Measurements from ENCODE around the gene AURKAIP1.

Gene AURKAIP1

DNA sequence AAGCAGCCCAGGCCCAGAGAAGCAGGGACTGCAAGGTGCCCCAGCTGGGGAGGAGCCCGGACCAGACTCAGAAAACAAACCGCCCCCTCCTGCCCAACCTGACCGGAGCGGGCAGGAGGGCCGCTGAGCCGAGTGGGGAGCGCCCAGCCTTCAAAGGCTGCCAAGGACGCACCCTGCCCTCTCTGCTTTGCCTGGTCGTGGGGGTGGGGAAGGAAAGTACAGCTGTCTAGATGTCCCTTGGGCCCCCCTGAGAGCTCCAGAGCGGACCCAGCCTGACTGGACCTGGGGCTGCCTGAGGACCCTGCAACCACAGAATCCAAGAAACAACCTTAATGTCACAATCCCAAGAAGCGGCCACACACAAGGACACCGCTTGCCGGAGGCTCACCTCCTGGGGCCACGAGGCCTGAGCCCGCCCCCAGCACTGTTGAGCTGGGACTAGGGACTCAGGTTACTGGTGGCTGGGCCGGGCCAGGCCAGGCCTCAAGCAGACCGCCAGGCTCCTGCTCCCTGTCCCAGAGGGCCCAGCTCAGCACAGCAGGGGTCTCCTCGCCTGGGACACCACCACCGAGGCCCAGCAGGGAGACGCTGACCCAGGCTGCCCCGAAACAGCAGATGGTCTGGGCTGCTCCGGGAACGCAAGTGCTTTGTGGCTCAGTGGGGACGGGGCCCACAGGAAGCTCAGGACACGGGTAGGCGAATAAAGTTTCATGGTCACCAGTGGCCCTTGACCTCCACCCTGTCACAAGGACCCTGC, 27.2 kb downstream of the AURKAIP1 start:
- DNase-seq (ENCODE audit: low spot score) = no peak

DNA sequence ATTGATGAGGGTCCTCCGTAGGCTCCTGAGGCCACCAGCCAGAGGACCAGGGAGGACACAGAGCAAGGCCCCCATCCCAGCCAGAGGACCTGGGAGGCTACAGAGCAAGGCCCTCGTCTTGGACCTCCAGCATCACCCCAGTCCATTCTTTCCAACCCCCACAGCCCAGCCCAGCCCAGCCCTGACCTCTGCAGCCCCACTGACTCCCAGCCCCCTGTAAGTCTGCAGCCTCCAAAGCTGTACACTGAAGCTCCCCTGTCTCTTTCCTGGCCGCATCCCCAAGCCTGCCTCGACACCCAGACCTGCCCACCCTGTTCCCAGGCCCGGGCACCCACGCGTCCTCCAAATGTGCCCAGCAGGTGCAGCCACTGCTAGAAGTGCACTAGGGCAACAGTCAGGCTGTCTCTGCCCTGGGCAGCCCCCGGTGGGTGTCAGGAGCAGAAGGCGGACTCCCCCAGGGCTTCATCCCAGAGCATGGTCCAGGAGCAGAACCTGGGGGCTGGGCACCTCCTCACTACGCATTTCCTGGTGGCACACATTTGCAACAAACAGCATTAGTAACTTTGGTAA, 27.9 kb downstream of the AURKAIP1 start:
- no peak for DNase-seq (ENCODE audit: low spot score)

DNA sequence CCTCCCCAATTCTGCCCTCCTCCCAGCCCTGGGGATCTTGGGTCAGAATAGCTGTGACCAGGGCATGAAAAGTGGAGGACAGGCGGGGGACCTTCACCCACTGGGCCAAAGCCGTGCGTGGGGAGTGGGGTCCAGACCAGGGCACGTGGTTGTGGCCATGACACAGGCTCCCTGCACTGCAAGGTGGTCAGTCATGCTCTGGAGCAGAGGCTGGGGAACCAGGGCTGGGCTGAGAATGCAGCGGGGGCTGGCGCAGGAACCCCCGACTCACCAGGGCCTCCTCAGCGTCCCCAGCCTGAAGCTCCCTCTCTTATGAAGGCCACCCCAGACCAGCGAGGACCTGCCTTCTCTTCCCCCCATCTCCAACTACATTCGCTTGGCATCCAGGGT, 28.5 kb downstream of the AURKAIP1 start:
- DNase-seq (ENCODE audit: low spot score) = no peak

DNA sequence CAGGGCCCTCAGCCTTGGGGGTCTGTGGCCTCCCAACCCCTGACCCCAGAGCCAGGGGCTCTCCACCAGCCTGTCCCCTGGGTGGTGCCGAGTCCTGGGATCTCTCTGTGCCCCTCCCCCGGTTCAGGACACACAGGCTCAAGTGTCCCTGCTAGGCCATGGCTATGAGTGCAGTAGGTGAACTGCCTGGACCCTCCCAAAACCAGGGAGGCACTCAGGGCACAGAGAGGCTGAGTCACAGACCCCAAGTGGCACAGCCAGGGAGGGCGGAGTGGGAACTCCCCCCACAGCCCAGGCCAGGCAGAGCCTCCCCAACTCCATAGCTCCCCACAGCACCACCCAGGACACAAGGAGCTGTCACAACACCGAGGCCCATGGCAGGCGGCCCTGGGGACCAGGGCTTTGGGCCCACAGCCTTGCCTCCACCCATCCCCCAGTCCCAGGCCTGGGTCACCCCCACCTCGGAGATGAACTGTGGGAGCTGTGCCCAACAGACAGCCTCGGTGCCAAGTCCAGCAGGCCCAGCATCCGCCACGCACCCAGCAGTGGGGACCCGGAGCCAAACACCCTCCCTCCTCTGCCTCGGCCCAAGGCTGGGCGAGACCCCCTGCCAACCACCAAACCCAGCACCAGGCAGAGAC, 29.0 kb downstream of the AURKAIP1 start:
- DNase-seq (ENCODE audit: low spot score) = no peak

DNA sequence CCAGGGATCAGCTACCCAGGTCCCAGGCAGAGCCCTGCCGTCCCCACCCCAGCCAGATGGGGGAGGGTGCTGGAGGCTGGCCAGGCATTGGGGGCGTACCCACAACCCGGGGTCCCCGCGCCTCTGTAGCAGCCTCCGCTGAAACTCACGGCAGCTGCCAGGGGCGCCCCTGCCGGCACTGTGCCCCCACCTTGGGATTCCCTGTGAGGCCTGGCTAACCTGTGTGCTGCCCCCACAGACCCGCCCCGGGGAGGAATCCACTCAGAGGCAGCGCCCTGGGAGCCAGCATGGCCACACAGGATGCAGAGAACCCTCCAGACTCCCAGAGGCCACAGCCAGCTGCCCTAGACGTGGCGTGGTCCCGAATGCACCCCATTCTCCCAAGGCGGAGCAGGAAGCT, 29.6 kb downstream of the AURKAIP1 start:
- no peak for DNase-seq (ENCODE audit: low spot score)

DNA sequence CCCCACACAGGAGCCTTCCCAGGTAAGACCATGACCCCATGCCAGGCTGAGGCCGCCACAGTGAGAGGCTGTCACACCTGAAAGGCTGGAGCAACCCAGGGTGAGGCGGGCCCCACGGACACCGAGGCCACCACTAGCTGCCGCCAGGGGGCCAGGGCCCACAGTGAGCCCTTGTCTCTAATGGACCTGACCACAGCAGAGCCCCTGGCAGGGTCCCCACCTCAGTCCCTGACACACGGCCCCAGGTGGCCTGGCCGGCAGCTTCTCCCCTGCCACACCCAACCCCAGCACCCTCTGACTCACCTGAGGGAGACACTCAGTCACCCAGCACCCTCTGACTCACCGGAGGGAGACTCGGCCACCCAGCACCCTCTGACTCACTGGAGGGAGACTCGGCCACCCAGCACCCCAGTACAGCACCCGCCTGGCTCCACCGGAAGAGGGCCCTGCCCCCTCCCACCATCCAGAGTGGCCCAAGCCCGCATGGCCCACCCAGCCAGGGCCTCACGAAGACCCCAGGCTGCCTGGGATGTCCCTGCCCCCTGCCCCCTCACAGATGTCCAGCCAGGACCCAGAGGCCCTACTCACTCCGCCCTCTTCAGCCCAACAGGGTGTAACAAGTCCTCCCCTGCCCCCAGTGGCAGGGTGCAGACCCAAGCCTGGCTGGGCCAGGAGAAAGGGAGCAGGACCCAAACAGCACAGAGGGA, 30.2 kb downstream of the AURKAIP1 start:
- DNase-seq (ENCODE audit: low spot score) = no peak

DNA sequence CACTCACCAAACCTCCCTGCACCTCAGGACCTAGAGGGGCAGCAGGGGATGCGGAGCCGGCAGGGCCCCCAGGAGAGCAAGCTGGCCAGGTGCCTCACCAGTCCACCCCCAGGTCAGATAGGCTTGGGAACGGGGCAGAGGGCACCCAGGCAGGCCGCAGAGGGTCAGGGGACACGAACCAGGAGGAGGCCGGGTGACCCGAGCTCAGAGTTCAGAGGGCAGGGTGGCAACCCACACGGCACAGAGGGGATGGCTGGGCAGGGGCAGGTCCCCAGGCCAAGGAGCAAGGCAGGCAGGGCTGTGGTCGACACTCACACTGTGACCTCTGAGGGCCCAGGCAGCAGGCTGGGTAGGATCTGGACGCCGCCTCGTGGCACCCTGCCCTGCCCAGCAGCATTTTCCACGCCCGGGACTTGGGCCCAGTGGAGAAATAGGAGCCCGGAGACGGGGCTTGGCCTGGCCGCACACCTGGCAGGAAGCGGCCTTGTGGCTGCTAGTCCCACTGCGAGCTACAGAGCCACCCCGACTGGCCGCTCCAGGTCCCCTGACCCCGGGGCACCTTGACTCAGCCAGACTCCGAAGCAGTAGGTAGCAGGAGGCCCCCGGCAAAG, 31.1 kb downstream of the AURKAIP1 start:
- no peak for DNase-seq (ENCODE audit: low spot score)

DNA sequence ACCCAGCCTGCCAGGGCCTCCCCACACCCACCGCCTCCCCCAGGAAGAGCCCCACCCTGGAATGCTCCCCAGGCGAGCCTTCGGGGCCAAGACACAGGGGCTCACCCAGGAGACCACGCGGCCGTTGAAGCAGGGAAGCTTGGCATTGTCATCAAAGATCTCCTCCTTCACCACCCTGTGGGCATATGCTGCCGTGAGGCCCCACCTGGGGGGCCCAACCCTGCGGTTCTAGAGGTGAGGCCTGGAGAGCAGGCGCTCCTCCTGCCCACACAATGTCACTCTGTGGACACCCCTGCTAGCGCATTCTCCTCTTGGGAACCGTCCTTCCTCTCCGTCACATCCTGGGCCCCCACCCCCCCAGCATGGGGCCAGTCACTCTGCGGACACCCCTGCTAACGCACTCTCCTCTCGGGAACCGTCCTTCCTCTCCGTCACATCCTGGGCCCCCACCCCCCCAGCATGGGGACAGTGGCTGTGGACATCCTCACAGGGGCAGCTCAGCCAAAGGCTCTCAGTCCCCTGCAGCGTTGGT, 32.4 kb downstream of the AURKAIP1 start:
- no peak for DNase-seq (ENCODE audit: low spot score)

DNA sequence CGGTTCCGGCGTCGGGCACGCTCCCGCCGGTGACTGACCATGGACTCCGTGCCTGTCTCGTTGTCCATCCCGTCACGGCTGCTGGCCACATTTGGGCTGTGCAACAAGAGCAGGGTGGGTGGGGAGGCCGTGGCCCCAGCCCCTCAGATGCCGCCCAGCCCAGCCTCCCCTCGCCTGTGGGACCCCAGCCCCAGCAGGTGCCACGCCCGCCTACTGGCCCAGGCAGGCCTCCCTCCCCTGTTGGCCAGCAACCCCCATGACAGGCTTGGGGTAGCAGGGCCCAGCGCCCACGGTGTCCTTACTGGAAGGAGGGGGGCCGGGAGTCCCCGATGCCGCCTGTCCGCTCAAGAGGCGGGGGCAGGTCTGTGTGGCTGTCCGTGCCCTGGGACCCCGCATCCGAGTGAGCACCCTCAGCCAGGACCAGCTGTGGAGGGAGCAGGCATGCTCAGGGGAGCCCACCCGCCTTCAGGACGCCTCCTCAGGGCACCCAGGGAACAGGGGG, 32.9 kb downstream of the AURKAIP1 start:
- DNase-seq (ENCODE audit: low spot score) = no peak

DNA sequence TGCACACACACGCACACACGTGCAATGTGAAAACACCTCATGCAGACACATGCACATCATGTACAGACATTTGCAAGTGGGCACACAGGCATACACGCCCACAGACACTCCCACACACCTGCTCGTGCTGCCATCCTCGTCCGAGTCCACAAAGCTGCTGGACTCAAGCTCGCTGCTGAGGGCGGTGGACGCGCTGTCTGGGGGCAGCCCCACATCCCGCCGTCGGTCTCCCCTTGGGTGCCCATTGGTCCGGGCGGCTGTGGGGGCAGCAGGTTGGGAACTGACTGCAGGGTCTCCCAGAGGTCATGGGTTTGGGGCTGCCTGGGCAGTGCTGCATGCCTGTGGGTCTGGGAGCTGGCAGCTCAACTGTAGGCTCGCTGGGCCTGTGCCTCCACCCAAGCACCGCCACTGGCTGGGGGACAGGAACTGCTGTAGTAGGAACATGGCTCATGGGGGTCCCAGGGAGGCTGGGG, 33.4 kb downstream of the AURKAIP1 start:
- no peak for DNase-seq (ENCODE audit: low spot score)

DNA sequence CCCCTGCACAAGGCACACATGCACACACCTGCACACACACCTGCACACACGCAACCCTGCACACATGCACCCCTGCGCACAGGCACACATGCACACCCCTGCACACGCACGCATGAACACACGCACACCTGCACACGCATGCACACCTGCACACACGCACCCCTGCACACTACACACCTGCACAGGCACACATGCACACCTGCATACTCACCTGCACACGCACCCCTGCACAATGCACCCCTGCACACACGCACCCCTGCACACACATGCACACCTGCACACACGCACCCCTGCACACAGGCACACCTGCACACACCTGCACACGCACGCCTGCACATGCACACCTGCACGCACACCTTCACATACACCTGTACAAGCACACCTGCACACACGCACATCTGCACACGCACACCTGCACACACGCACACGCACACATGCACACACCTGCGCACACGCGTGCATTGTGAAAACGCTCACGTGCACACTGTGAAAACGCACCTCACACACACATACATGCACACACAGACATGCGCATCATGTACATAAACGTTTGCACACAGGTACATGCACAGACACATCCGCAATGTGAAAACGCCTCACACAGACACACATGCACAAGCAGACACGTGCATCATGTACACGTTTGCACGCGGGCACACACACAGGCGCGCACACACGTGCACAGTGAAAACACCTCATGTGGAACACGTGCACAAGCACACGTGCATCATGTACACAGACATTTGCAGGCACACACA, 34.0 kb downstream of the AURKAIP1 start:
- no peak for DNase-seq (ENCODE audit: low spot score)

DNA sequence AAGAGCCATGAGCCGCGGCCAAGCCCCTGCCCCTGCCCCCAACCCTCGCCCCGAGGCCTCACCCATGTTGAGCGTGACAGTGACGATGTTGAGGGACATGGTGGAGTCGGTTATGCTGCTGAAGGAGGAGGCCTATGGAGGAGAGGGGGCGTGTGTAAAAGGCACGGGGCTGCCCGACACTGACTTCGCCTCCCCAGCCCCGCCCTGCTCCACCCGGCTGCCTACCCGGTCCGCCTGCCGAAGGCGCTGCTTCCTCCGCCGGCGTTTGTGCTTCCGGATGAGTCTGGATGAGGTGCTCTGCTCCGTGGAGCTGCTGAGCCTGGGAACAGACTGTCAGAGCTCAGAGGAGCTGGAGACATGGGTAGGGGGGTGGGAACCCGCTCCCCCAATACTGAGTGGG, 34.8 kb downstream of the AURKAIP1 start:
- DNase-seq (ENCODE audit: low spot score) = no peak

DNA sequence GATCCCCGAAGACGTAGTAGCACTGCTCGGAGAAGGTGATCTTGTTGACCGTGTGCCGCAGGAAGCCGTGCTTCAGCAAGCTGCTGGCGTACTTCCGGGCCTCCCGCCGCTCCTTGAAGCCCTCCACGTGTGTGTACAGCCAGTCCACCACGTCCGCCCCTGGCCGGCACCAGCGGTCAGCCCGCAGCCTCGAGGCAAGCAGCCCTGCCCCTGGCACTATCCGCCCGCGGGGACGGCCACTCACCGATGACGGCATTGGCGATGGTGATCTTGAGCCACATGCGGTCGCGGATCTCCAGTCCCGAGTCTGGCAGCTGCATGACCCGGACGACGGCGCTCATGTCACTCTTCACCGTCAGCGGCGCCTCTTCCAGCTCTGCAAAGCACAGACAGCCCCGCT, 36.7 kb downstream of the AURKAIP1 start:
- no peak for DNase-seq (ENCODE audit: low spot score)

DNA sequence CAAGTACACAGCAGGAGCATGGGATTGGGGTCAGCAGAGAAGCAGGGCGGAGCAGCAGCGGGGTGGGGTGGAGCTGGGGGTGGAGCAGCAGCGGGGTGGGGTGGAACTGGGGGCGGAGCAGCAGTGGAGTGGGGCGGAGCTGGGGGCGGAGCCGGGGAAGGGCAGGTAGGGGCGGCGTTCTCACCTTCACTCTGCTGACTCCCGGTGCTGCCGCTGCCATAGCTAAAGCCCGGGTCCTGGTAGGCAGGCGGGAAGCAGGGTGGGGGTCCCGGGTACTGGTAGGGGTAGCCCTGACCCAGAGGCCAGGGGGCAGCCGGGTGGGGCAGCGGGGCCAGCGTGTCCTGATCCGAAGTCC, 37.2 kb downstream of the AURKAIP1 start:
- no peak for DNase-seq (ENCODE audit: low spot score)

DNA sequence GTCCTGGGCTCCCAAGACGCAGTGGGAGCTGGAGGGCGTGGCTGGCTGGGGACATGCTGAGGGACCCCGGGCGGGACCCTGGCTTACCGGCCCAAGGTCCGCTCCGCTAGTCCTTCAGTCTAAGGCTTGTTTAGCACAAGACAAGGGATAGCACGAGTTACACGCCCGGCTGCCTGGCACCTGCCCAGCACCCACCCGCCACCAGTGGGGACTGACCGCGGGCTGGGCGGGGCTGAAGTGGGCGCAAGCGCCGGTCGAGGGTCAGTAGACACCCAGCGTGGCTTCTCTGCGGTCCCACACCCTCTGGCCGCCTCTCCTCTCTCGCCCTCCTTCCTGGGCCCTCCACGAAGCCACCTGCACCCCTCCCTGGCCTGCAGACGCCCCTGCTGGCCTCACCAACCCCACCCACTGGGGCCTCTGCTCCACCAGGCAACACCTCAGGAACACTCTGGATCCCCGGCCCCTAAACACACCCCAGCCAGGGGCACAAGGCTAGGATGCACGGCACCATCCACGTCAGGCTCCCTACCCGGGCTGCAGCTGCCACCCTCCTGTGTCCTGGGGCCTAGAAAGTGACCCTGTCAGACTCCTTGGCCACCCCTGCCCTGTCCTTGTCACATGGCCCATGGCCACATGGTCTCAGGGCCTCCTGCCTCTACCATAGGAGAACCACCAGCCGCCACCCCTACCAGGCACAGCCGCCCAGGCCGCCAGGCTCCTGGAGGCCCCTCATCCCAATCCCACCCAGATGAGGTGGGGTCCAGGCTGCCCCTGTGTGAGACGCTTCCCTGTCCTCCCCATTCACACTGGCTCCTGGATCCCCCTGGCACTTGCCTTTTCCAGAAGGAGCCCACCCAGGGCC, 37.8 kb downstream of the AURKAIP1 start:
- no peak for DNase-seq (ENCODE audit: low spot score)

DNA sequence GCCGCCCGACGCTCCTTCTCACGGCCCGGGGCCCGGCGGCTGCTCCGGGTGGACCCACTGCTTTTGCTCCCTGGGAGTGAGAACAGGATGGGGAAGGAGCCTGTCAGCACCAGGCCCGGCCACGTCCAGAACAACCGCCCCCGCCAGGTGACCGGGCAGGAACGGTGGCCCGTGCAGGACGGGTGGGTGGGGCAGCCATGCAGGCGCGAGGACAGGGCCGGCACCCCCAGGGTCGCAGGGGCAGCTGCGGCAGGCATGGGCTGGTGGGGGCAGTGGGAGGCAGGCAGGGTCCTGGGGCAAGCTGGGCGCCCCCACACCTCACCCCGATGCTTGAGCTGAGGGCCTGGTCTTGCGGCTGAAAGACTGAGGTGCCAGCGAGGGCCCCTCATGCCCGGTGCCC, 38.6 kb downstream of the AURKAIP1 start:
- no peak for DNase-seq (ENCODE audit: low spot score)

DNA sequence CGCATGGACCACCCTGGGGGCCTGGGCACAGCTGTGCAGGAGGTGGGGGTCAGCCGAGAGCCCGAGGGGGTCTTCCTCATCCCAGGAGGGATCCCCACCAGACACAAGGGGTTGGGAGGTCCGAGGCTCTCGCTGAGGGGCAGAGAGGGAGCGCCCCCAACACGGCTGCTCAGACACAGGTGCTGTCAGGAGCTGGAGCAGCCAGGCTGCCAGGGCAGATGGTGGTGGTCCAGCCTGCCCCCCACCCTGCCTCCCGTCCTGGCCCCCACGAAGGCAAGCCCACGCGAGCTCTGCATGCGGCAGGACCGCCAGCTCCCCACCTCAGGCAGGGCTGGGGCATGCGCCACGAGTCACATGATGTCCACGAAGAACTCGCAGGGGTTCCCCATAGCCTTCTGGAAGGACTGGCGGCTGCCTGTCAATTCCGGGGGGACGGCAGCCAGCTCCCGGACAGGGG, 39.2 kb downstream of the AURKAIP1 start:
- no peak for DNase-seq (ENCODE audit: low spot score)

DNA sequence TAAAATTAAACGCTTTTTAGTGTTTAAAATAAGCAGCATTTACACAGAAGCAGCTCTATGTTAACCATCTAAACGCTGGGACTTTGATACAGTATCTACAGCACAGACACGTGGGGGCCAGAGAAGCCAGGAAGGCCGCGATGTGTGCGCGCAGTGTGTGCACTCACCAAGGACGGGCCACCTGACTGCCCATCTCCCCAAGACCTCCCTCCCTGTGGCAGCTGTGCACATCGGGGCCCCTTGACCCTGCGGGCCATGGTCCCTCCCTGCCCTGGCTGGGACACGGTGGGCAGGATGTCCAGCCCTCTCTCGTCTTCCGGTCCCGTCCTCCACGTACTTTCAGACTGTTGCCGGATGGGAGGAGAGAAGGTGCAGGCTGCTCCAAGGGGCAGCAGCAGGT, 39.7 kb downstream of the AURKAIP1 start:
- DNase-seq (ENCODE audit: low spot score) = no peak

DNA sequence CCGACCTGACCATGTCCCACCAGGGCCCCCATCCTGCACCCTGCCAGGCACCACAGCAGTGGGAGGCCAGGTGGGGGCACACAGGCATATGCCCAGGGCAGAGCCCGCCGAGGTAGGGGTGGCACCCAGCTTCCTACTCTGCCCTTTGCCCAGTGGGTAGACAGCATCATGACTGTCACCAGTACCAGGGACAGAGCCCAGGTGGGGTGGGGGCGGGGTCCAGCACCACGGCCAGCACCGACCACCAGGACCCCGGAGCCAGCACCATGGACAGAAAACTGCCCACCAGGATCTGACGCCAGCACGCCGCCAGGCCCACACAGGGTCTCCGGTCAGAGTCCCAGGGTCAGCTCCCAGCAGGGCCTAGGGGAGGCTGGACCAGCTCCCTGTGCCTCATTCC, 40.2 kb downstream of the AURKAIP1 start:
- no peak for DNase-seq (ENCODE audit: low spot score)

DNA sequence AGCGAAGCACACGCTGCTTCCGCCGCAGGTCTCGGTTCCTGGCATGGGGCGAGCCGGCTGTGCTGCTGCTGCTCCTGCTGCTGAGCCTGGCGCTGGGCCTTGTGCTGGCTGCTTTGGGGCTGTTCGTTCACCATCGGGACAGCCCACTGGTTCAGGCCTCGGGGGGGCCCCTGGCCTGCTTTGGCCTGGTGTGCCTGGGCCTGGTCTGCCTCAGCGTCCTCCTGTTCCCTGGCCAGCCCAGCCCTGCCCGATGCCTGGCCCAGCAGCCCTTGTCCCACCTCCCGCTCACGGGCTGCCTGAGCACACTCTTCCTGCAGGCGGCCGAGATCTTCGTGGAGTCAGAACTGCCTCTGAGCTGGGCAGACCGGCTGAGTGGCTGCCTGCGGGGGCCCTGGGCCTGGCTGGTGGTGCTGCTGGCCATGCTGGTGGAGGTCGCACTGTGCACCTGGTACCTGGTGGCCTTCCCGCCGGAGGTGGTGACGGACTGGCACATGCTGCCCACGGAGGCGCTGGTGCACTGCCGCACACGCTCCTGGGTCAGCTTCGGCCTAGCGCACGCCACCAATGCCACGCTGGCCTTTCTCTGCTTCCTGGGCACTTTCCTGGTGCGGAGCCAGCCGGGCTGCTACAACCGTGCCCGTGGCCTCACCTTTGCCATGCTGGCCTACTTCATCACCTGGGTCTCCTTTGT, 41.3 kb downstream of the AURKAIP1 start:
- no peak for DNase-seq (ENCODE audit: low spot score)

Measured in putamen (tissue), 1 donor.